SKM-1 (cell line): ENCODE data around the gene CTNNB1.

Experiments
- DNase-seq: peaks from one replicate; lab custom pipeline; 2025; ENCODE audit not compliant: unreplicated experiment; lab: John Stamatoyannopoulos, UW

The CTNNB1 gene

DNA sequence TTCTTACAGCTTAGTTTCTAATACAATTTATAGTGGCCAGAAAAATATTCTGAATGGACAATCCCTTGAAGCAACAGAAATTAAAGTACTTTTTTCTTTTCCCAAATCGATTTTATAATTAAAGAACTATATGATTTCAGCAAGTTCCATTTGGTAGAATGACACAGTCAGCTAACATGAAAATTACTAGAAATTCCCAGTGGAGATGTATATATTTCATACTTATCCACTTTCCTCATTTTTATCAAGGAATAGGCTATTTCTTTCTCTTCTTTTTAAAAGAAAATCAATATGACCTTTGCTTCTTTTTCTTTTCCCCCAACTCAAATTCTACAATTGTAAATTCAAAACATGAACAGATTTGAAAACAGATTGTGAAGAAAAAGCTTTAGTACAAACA lies 6.4 kb upstream of the CTNNB1 start:
- DNase-seq = no peak

DNA sequence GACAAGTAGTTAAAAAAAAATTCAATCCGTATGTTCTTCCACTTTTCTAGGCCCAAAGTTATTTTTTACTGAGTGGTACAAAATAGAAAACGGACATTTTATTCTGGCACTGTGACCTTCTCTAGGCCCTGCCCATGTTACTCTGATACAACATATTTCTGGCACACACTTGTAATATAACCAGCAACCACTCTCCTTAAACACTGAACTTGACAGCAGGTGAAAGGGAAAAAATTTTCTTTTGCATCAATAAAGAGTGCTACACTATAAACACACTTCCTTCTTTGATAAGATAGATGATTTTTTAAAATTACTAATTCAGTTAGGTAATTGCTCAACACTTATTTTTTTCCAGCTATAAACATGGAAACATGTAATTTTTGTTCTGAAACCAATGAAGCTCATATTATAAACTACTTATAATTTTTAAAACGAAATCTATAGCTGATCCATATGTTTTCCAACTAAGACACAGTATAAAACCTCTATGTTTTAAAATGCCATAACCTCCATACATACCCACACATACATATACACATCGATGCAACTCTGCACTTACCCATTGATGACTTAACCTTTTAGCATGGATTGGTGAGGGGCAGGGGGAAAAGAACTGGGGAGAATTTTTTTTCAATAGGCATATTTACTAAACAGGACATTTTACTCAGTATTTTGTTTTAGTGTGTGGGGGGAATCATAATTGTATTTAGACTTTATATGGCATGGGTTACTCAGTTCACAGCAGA lies 5.3 kb upstream of the CTNNB1 start:
- no peak for DNase-seq

DNA sequence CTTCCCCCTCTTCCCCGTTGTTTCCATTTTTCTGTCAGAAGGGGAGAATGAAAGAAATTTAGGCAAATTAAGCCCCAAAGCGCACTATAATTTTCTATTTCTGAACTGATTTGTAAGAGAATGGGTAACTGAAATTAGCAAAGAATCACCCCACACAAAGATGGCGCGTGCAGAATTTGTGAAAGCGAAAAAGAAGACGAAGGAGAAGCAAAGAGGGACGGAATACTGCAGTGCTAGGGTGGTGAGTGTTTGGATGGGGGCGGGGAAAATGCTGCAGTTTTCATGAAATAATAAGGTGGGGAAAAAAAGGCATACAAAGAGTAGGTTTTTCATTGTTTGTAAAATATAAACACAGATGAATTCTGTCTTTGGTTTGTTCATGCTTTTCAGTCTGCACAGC lies 4.6 kb upstream of the CTNNB1 start:
- DNase-seq = no peak

DNA sequence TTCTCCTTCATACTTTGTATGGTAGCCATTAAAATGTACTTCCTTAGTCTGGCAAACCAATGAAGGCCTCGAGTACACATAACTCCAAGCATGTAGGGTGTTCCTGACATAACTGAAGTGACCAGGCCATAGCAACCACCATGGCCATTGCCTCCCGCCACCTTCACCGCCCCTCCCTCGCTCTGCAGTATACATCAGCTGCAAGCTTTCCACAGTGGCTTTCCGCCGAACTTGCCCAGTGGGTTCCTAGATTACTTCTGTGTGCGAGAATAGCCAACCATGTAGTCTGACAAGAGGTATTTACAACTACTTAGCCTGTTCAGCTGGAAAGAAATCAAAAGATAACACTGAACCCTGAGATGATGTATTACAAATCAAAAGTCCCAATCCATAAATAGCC lies 3.4 kb upstream of the CTNNB1 start:
- DNase-seq = no peak

DNA sequence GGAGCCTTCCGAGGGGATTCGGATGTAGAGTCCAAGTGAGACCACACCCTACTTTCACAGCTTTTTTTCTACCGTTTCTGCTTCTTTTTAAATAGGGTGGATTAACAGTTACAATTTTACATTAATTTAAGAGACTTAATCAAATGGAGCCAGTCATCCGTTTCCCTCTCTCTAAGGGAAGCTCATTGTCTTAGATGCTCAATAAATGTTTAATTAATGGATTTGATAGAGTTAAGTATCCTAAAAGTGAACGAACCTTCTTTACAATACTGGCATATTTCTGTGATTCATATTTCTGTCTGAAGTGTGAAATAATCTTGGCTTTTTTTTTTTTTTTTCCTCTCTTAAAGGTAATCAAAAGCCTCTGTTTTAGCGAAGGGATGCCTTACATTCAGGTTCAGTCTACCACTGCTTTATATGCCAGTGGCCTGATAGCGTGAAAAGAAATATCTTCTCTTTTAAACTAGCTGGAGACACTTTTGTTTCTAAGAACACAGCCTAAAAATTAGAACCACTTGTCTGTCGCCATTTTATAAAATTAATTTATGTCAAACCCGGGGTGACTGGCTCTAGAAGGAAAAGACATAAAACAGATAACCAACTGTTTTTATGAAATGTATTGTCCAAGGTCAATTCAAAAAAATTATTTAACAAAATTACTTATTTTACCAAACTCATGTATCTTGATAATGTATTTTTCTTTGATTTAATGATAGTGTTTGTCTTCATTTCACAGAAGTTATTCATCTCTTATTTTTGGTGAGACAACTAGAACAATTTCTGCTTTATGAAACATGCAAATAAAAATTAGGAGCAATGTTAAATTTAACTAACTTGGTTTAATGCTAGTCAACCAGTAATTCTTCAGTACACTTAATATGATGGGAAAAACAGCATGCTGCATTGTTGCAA lies 2.5 kb upstream of the CTNNB1 start:
- DNase-seq = no peak

DNA sequence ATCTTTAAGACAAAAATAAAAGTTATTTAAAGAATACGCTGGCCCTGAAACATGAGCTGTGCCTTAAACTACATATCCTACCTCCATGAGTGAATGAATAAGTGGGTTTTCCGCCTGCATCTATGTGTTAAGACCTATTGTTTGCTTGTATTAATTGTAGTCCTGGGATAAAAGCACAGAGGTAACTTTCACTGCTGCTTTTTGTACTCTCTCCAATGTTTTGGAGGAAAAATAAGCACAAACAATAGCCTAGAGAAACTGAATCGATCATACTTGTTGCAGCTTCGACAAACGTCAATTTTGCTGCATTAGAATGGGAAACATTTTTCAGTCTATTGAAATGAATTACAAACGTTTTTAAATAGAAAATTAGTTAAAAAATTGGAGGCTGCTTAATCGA lies 1.3 kb upstream of the CTNNB1 start:
- DNase-seq = no peak

DNA sequence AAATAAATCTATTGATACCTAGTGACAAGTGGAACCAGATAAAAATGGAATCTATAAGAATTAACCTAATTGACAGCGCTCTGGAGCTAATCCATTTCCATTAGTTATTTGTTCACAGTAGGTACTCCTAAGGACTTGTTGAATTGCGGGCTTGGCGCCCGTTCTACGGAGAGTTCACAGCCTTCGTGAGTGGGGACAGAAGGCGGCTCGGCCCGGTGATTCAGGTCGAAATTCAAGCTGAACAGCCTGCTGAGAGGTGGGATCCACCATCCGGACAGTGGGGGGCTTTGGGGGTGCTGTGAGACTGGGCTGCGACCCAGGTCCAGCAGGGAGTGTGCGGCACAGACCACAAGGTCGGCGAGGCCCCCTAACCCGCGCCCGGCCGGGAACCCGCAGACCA lies 779 bp upstream of the CTNNB1 start:
- no peak for DNase-seq

DNA sequence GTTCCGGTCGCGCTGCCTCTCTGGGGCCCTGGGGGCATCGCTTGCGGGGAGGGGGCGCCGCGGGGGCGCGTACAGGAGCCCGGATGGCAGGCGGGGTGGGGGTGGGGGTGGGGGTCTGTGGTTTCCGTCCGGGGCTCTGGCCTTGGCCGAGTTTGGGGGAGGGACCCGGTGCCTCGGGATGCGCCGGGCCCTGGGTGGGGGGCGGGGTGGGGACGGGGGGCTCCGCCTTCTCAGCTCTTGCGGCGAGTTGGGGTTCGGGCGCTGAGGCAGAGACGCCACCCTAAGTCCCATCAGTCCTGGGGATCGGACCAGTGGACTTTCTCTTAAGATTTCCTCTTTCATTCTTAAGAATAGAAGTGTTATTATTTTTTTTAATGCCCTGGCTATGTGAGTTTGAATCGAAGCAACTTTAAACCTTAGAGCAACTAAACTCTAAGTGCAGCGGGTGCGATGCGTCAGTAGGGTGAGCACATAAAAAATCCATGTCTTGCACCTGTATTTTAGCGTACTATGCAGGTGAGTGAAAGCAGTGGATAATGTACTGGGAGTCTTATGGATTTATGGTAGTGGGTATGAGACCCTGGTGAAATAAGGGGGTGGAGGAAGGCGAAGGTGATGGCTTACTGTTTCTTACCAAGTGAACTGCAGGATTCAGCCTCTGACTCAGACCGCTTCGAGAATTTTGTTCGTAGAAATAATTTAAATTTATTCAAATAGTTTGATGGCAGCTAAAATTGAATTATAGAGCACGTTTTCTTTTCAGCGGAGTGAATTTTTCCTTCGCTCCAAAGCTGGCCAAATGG lies 762 bp downstream of the CTNNB1 start:
- DNase-seq = no peak

DNA sequence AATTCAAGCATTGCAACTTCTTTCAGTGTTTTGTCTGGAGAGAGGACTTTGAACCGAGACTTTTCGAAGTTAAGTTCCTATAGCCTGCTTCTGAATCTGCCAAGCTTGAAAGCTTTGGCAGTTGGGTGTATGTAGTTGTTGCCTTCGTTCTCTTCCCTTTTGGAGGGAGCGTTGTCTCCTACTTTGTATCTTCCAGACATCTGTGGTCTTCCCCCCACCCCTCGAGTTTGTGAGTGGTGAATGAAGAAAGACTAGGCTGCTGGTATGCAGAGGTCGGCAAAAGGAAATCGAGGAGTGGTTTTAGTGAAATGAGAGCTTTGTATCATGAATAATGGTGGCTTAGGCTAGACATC lies 1.3 kb downstream of the CTNNB1 start:
- DNase-seq = peak; percentile 30

DNA sequence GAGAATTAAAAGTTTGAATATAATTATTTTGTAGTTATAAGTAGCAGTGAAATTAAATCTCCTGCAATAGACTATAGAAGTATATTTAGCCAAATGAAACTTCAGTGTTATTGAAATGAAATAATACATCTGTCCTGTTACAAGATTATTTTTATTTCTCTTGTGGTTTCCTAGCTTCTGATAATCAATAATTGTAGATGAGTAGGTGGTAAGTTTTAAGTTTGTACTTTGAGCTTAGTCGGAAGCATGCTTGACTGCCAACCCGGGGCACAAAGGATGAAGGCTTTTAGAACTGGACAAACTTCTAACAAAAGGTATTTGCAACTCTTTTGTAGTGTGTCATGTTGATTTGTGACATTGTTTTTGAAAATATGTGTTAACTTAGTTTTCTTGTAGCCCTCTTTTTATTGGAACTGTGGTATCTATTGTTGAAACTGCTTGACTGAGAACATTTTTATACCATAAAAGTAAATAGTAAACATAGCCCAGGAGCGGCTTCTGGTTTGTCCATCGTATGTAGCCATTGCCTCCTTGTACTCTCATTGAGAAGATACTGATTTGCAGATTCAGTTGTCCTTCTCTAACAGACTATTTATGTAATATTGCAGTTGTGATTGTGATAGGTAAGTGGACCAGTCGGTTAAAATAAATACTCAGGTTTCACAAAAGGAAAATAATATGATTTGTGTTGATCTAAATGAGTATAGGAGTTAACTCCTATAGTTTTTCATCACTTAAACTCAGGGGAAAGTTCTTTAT lies 2.9 kb downstream of the CTNNB1 start:
- no peak for DNase-seq

DNA sequence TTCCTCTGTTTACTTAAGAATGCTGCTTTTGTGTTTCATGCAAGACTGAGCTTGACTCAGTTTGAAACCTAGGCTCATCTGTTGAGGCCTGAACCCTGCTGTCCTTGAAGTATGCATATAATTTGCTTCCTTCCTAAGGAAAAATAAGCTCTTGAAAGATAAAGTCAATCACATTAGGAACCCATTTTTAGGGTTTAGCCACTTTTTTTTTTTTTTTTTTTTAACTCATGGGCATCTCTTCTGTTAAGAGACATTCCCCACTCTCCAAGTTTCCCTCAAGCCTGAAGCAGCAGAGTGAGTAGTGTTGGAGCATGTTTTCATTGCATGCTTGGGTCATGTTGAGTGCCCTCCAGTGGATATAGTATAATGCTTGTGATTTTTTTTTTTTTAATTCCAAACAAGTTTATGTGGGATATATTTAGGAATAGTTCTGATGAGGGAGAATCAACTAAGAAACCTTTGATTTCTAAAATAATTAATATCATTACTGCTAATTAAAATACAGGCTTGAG lies 3.6 kb downstream of the CTNNB1 start:
- DNase-seq = no peak

DNA sequence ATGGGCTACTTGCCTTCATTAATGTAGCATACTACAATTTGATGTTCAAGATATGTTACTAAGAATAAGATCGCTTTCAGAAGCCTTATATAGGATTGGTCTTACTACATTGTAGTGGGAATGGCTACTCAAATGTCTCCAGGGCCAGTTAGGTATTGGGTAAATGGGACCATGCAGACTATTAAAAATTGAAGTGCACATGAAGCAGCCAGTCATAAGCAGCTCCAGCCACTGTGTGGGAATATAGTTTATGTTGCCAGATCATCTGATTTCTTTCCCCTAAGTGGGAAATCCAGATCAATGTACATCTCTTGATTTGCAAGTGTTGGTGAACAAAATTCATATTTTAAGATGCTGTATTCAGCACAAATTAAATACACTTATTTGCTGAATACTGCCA lies 5.1 kb downstream of the CTNNB1 start:
- no peak for DNase-seq

DNA sequence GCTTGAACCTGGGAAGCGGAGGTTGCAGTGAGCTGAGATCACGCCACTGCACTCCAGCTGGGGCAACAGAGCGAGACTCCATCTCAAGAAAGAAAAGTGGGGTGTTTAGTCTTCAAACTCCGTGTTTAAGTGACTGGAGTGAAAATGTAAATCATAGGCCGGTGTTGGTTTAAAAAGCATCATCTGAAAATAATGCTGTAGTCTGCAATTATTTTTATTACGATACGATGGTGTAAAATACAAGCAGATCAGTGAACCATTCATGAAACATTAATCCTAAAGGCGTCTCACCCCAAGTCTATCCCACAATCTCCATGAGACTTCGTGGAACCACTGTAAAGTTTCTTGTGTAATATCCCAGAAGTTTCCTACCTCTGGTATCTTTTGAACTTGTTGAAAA lies 6.3 kb downstream of the CTNNB1 start:
- DNase-seq = no peak

DNA sequence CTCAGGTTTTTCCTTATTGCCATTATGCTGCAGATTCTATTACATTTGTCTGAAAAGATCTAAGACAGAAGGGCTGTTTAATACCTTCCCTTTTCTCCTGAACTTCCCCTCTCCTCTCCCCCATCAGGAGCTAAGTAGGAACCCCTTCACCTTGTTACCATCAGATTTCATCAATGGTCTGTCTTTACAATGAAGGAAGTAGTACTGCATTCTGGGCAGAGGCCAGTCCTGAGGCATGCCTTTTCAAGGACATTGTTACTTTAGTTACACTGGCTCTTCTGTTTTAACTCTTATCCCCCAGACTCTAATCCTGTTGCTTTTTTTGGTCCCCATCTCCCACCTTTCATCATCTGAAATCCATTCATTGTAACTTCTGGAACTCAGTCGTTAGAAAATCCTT lies 8.1 kb downstream of the CTNNB1 start:
- no peak for DNase-seq

DNA sequence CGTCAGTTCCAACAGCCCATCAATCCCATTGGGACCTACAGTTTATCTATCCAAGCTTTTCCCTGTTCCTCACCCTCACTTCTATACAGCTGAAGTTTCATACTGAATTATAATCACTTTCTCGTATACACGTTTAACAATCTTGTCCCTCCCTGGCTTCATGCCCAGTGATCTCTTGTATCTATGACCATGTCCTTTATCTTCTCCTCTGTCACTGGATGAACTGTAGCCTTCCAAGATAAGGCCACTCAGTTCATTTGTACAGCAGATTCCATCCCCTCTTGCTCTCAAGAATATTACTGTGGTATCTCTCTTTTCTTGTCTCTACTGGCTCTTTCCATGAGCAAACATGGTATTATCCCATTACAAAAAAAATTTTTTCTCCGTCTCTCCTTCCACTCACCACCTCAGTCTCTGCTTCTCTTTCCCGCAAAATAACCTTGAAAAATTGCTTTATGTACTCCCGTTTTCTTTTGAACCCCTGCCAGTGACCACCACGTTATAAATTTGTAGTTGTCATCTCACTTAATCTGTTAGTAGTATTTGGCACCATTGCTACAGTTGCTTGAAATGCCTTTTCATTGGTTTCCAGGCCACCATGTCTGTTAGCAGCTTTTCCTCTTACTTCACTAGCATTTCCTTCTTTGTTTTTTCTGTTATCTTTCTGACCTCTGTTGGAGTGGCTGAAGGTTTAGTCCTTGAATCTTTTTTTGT lies 9.4 kb downstream of the CTNNB1 start:
- DNase-seq = no peak

DNA sequence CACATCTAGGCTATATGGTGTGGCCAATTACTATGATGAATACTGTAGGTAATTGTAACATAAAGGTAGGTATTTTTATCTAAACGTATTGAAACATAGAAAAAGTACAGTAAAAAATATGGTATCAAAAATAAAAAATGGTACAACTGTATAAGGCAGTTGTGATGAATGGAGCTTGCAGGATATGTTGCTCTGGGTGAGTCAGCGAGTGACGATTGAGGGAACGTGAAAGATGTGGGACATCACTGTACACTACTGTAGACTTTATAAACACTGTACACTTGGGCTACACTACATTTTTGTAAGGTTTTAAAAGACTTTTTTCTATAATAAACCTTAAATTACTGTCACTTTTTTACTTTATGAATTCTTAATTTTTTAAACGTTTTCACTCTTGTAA lies 10.3 kb downstream of the CTNNB1 start:
- no peak for DNase-seq

DNA sequence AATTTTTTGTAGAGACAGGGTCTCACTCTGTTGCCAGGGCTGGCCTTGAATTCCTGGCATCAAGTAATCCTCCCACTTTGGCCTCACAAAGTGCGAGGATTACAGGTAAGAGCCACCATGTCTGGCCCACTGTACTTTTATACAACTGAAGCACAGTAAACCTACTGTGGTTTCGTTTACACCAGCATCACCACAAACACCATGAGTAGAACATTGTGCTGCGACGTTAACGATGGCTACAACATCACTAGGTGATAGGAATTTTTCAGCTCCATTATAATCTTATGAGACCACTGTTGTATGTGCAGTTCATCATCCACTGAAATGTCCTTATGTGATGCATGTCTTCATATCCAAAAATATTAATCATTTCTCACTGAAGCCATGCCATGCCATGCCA lies 11.7 kb downstream of the CTNNB1 start:
- no peak for DNase-seq

DNA sequence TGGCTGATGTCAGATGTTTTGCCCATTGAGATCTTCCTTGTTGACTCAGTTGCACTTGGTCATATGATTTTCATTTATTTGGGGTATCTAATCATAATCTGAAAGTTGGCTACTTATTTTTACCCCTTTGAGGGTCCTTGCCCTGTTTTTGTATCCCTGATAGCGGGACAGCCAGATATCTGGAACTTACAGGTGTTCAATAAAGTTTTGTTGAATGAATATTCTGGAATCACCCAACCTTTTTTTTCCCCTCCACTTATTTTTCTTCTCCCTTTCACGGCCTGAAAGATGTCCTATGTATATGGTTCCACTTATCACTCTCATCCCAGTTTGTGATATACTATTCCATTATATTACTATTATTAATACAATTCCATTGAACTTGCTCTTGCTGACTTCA lies 12.8 kb downstream of the CTNNB1 start:
- no peak for DNase-seq

DNA sequence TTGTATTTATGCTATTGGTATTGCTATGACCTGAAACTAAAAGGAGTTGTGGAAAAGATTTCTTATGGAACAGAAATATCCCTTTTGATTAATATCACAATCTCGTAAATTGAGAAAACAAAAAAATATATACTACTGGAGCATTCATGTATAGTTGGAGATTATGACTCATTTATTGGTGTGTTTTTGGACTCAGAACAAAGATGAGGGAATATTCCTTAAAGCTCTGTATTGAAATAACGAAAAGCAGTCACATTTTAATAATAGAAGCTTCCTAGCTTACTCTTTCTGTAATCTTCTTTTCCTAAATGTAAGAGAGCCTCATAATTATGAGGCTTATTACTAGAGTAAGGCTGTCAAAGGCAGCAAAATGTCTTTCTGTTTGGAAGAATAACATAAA lies 14.3 kb downstream of the CTNNB1 start:
- no peak for DNase-seq

DNA sequence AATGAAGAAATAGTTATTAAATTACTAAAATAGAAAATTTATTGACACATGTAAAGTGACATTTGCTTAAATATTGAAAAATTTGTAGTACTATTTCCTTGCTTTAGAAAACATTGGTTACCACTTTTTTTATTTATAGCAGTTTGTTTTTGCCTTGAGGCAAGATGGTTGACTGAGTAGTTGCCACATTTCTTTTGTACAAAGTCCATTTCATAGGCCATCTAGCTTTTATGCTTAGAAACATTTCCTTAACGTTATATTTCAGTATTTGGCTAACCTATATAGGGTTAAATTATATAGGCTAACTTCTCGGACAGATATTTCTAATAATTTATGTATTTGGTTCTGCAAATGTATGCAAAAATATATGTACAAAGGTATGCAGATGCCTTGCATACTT lies 17.1 kb downstream of the CTNNB1 start:
- no peak for DNase-seq
